ENCODE measurements around the gene POMC.
"Not testable (repeated sequence)": the region's sequence is repeated elsewhere in the genome, so short reads cannot be mapped to it uniquely, and the experiment has no call there.

POMC gene

DNA sequence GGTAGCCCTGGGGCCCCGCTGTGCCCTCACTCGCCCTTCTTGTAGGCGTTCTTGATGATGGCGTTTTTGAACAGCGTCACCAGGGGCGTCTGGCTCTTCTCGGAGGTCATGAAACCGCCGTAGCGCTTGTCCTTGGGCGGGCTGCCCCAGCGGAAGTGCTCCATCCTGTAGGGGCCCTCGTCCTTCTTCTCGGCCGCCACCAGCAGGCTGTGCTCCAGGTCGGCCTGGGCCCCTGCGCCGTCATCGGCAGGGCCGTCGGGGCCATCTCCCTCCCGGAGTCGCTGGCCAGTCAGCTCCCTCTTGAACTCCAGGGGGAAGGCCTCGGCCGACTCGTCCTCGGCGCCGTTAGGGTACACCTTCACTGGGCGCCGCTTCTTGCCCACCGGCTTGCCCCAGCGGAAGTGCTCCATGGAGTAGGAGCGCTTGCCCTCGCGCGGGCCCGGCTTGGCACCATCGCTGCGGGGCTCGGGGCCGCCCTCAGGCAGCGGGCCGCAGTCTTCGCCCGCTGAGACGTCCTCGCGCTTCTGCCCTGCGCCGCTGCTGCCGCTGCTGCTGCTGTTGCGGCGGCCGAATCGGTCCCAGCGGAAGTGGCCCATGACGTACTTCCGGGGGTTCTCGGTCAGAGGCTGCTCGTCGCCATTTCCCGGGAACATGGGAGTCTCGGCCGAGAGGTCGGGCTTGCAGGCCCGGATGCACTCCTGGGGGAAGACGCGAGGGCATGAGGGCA, 7.2 kb downstream of the POMC start:
- Histone ChIP-seq H3K36me3 (ENCODE audit: control insufficient read depth in 2 of 2, insufficient read depth in 2 of 2, low read length in 2 of 2) (no peaks in the 10 kb centered on the region), H3K9ac (ENCODE audit: low read depth in 1 of 2, low read length in 2 of 2) (no peak overlapping the region), H3K4me3 (ENCODE audit: low read length in 2 of 2) (peak overlapping the region; percentile 4 to 22), H3K9me3 (ENCODE audit: control insufficient read depth in 2 of 2, low read length in 2 of 2) (no peaks in the 10 kb centered on the region), H3K4me1 (ENCODE audit: control insufficient read depth in 2 of 2, insufficient read depth in 2 of 2, low read length in 2 of 2) (no peaks in the 10 kb centered on the region), H3K27me3 (ENCODE audit: control insufficient read depth in 2 of 2, insufficient read depth in 2 of 2, low read length in 2 of 2) (peaks cover 0 to 2% of the 10 kb centered on the region in 2 donors), H3K27ac (ENCODE audit: low read depth in 2 of 2, low read length in 2 of 2) (peak overlapping the region; percentile 14 to 32)

DNA sequence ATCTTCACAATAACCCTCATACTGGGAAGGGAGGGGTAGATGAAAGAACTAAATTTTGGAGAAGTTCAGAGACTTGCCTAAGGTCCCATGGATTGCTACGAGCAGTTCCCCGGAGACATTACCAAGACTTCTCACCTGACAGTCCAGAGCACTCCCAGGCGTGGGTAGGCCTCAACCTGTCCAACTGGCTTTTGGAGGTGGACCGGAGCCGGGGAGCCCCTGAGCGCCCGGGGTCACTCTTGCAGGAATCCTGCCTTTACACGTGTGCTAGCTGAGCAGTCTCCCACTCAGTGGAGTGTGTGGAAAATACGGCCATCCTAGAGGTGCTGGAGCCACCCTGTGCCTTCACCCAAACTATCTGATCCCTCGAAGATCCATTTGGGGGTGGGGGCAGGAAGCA, 8.0 kb downstream of the POMC start:
- Histone ChIP-seq H3K27me3 (ENCODE audit: control insufficient read depth in 2 of 2, insufficient read depth in 2 of 2, low read length in 2 of 2) (peaks cover 0 to 2% of the 10 kb centered on the region in 2 donors), H3K27ac (ENCODE audit: low read depth in 2 of 2, low read length in 2 of 2) (no peak overlapping the region), H3K36me3 (ENCODE audit: control insufficient read depth in 2 of 2, insufficient read depth in 2 of 2, low read length in 2 of 2) (no peaks in the 10 kb centered on the region), H3K4me3 (ENCODE audit: low read length in 2 of 2) (no peak overlapping the region), H3K9me3 (ENCODE audit: control insufficient read depth in 2 of 2, low read length in 2 of 2) (no peaks in the 10 kb centered on the region), H3K9ac (ENCODE audit: low read depth in 1 of 2, low read length in 2 of 2) (no peak overlapping the region), H3K4me1 (ENCODE audit: control insufficient read depth in 2 of 2, insufficient read depth in 2 of 2, low read length in 2 of 2) (no peaks in the 10 kb centered on the region)

DNA sequence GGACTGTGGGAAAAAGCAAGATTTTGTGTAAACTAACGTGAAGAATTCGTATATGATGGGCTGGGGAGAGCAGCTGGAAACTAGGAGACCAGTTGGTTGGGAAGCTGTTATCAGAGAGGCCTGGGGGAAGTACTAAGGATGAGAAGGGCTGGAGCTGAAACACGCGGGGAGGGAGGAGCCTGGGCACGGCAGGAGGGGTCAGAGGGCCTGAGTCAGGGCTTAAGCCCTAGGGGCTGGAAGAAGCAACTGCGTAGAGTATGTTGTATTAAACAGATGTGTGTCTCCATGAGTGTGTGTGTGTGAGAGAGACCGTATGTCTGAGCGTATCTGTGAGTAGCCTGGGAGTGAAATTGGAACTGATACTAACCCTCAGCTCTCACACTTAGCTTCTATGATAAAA, 8.4 kb downstream of the POMC start:
- Histone ChIP-seq H3K27me3 (ENCODE audit: control insufficient read depth in 2 of 2, insufficient read depth in 2 of 2, low read length in 2 of 2) (peaks cover 0 to 2% of the 10 kb centered on the region in 2 donors), H3K9me3 (ENCODE audit: control insufficient read depth in 2 of 2, low read length in 2 of 2) (no peaks in the 10 kb centered on the region), H3K27ac (ENCODE audit: low read depth in 2 of 2, low read length in 2 of 2) (no peak overlapping the region), H3K36me3 (ENCODE audit: control insufficient read depth in 2 of 2, insufficient read depth in 2 of 2, low read length in 2 of 2) (no peaks in the 10 kb centered on the region), H3K4me1 (ENCODE audit: control insufficient read depth in 2 of 2, insufficient read depth in 2 of 2, low read length in 2 of 2) (no peaks in the 10 kb centered on the region), H3K9ac (ENCODE audit: low read depth in 1 of 2, low read length in 2 of 2) (no peak overlapping the region), H3K4me3 (ENCODE audit: low read length in 2 of 2) (no peak overlapping the region)

DNA sequence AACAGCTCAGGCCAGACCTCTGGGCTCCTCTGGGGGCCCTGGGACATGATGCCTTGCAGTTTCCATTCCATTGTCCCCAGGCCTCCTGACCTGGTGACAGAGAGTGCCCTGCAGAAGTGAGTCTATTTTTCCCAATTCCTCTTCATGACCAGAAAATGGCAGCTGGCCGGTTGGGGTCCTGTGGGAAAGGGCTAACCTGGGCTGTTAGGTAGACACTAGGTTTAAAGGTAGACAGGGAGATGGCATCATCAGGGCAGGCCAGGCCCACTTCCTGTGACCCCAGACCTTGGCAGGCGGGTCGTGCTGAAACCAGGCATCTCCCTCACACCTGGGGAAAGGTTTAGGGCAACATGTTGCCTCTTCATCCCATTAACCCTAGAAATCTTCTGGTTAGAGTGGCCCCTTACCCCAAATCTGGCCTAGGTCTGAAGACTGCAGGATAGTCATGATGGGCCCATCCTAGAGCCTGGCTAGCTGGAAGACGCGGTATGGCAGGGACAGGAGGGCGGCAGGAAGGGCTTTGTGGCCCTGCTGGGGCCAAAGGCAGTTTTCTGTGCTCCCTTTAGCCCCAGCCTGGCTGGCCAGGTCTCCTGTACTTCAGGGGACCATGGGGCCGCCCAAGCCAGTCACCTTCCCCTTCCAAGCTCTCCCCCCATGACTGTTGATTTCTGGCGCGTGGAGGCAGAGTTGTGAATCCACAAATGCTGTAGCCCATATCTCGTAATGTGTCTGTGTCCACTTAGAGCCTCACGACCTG, 10.1 kb downstream of the POMC start:
- no peak overlapping the region for H3K4me3 ChIP-seq (ENCODE audit: low read length in 2 of 2)
- H3K27ac ChIP-seq (ENCODE audit: low read depth in 2 of 2, low read length in 2 of 2) = no peak overlapping the region
- H3K4me1 ChIP-seq (ENCODE audit: control insufficient read depth in 2 of 2, insufficient read depth in 2 of 2, low read length in 2 of 2) = no peaks in the 10 kb centered on the region
- no peaks in the 10 kb centered on the region for H3K27me3 ChIP-seq (ENCODE audit: control insufficient read depth in 2 of 2, insufficient read depth in 2 of 2, low read length in 2 of 2)
- no peaks in the 10 kb centered on the region for H3K36me3 ChIP-seq (ENCODE audit: control insufficient read depth in 2 of 2, insufficient read depth in 2 of 2, low read length in 2 of 2)
- H3K9me3 ChIP-seq (ENCODE audit: control insufficient read depth in 2 of 2, low read length in 2 of 2) = no peaks in the 10 kb centered on the region
- H3K9ac ChIP-seq (ENCODE audit: low read depth in 1 of 2, low read length in 2 of 2) = no peak overlapping the region

DNA sequence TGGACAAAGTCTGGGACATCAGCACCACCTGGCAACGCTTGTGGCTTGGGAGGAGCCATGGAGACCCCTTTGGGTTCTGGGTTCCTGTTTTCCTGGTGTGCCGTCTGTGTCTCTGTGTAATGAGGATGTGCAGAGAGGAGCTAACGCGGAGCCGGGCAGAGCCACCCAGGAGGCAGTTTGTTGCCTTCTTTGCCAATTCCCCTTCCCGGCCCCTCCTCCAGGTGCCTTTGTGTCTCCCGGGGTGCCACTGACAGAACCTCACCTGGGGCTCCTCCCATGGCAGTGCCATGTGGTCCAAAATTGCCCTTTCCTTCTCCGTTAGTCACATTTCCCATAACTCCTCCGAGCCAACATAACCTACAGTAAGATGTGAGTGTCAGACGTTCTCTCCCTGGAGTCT, 13.0 kb downstream of the POMC start:
- Histone ChIP-seq H3K4me3 (ENCODE audit: low read length in 2 of 2) (no peak overlapping the region), H3K27ac (ENCODE audit: low read depth in 2 of 2, low read length in 2 of 2) (no peak overlapping the region), H3K4me1 (ENCODE audit: control insufficient read depth in 2 of 2, insufficient read depth in 2 of 2, low read length in 2 of 2) (no peaks in the 10 kb centered on the region), H3K36me3 (ENCODE audit: control insufficient read depth in 2 of 2, insufficient read depth in 2 of 2, low read length in 2 of 2) (no peaks in the 10 kb centered on the region), H3K9ac (ENCODE audit: low read depth in 1 of 2, low read length in 2 of 2) (no peak overlapping the region), H3K9me3 (ENCODE audit: control insufficient read depth in 2 of 2, low read length in 2 of 2) (no peaks in the 10 kb centered on the region), H3K27me3 (ENCODE audit: control insufficient read depth in 2 of 2, insufficient read depth in 2 of 2, low read length in 2 of 2) (no peaks in the 10 kb centered on the region)

DNA sequence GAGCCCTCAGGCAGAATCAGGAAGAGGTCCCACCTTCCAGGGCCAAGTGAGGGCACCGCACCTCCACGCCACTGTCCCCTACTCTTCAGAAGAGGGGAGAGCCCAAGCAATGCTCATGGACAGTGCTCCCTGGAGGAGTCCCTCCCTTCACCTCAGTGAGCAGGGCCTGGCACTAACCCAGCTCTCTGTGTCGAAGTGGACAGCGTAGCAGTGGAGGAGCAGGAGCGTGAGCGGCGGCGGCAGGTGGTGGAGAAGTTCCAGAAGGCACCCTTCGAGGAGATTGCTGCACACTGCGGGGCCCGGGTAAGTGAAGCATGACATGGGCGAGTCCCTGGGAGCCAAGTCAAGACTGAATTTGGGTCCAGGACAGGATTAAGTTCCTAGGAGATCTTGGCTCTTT, 16.7 kb downstream of the POMC start:
- Histone ChIP-seq H3K4me3 (ENCODE audit: low read length in 2 of 2) (no peak overlapping the region), H3K36me3 (ENCODE audit: control insufficient read depth in 2 of 2, insufficient read depth in 2 of 2, low read length in 2 of 2) (no peaks in the 10 kb centered on the region), H3K9me3 (ENCODE audit: control insufficient read depth in 2 of 2, low read length in 2 of 2) (no peaks in the 10 kb centered on the region), H3K27me3 (ENCODE audit: control insufficient read depth in 2 of 2, insufficient read depth in 2 of 2, low read length in 2 of 2) (no peaks in the 10 kb centered on the region), H3K4me1 (ENCODE audit: control insufficient read depth in 2 of 2, insufficient read depth in 2 of 2, low read length in 2 of 2) (no peaks in the 10 kb centered on the region), H3K9ac (ENCODE audit: low read depth in 1 of 2, low read length in 2 of 2) (no peak overlapping the region), H3K27ac (ENCODE audit: low read depth in 2 of 2, low read length in 2 of 2) (no peak overlapping the region)

DNA sequence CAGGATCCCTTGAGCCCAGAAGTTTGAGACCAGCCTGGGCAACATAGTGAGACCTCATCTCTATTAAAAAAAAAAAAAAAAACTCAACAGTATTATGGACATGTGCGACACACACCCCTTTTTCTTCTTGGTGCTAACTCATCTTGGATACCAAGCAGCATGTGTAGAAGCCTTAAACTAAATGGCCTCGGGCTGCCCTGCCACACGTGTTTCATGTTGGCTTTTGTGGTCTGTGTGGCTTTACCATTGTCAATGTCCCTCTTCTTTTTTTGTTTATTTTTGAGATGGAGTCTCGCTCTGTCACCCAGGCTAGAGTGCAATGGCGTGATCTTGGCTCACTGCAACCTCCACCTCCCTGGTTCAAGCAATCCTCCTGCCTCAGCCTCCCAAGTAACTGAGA, 17.4 kb downstream of the POMC start:
- H3K9me3 ChIP-seq (ENCODE audit: control insufficient read depth in 2 of 2, low read length in 2 of 2); H3K4me3 ChIP-seq (ENCODE audit: low read length in 2 of 2); H3K4me1 ChIP-seq (ENCODE audit: control insufficient read depth in 2 of 2, insufficient read depth in 2 of 2, low read length in 2 of 2); H3K27ac ChIP-seq (ENCODE audit: low read depth in 2 of 2, low read length in 2 of 2); H3K36me3 ChIP-seq (ENCODE audit: control insufficient read depth in 2 of 2, insufficient read depth in 2 of 2, low read length in 2 of 2); H3K27me3 ChIP-seq (ENCODE audit: control insufficient read depth in 2 of 2, insufficient read depth in 2 of 2, low read length in 2 of 2); H3K9ac ChIP-seq (ENCODE audit: low read depth in 1 of 2, low read length in 2 of 2): not testable (repeated sequence)

DNA sequence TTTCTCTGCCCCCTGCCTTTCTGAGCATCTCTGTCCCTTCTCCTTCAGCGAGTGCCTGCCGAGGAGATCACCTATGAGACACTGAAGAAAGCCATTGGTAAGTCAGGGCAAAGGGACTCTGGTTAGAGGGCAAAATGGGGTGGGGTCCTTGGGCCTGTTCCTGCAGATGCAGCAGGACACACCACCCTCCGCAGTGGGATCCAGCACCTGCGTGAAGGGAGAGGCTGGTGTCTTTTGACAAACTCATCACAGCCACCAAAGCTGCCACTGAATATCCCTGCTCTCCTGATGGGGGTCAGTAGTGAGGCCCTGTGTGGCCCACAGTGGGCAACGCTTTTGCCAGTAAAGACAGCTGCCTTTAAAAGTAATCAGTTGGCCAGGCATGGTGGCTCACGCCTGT, 18.7 kb downstream of the POMC start:
- Histone ChIP-seq H3K9me3 (ENCODE audit: control insufficient read depth in 2 of 2, low read length in 2 of 2) (no peaks in the 10 kb centered on the region), H3K4me3 (ENCODE audit: low read length in 2 of 2) (no peak overlapping the region), H3K4me1 (ENCODE audit: control insufficient read depth in 2 of 2, insufficient read depth in 2 of 2, low read length in 2 of 2) (no peaks in the 10 kb centered on the region), H3K27ac (ENCODE audit: low read depth in 2 of 2, low read length in 2 of 2) (no peak overlapping the region), H3K9ac (ENCODE audit: low read depth in 1 of 2, low read length in 2 of 2) (no peak overlapping the region), H3K36me3 (ENCODE audit: control insufficient read depth in 2 of 2, insufficient read depth in 2 of 2, low read length in 2 of 2) (peaks cover 0 to 3% of the 10 kb centered on the region in 2 donors), H3K27me3 (ENCODE audit: control insufficient read depth in 2 of 2, insufficient read depth in 2 of 2, low read length in 2 of 2) (no peaks in the 10 kb centered on the region)

DNA sequence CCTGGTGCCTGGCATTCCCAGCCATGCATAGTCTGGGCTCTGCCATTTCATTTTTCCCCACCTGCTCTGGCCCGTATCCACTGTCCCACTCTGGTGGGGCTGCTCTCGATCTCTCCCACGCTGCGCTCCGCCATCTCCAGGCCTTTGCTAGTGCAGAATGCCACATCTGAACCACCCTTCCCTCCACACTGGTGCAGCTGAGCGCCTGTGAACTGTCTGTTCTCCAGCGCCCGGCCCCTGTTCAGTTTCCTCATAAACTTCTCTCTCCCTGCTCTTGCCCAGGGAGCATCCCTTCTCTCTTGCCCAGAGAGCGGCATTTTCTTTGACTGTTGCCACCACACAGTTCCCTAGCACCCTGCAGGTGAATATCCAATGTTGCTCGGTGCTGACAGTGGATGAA, 21.5 kb downstream of the POMC start:
- no peak overlapping the region for H3K9ac ChIP-seq (ENCODE audit: low read depth in 1 of 2, low read length in 2 of 2)
- H3K4me1 ChIP-seq (ENCODE audit: control insufficient read depth in 2 of 2, insufficient read depth in 2 of 2, low read length in 2 of 2) = no peaks in the 10 kb centered on the region
- no peak overlapping the region for H3K27ac ChIP-seq (ENCODE audit: low read depth in 2 of 2, low read length in 2 of 2)
- no peaks in the 10 kb centered on the region for H3K9me3 ChIP-seq (ENCODE audit: control insufficient read depth in 2 of 2, low read length in 2 of 2)
- H3K27me3 ChIP-seq (ENCODE audit: control insufficient read depth in 2 of 2, insufficient read depth in 2 of 2, low read length in 2 of 2) = no peaks in the 10 kb centered on the region
- H3K4me3 ChIP-seq (ENCODE audit: low read length in 2 of 2) = no peak overlapping the region
- peaks cover 0 to 3% of the 10 kb centered on the region in 2 donors for H3K36me3 ChIP-seq (ENCODE audit: control insufficient read depth in 2 of 2, insufficient read depth in 2 of 2, low read length in 2 of 2)

DNA sequence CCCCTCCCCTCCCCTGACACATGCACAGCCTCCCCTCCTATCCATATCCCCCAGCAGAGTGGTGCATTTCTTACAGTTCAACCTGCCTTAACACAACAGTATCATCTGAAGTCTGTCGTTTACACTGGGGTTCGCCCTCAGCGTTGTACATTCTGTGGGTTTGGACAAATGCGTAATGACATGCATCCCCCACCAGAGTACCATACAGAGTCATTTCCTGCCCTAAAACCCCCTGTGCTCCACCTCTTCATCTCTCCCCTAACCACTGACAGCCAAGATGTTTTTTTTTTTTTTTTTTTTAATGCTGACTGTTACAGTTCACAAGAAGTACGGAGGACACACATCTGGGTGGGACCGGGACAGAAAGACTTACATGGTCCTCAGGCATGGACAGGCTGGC, 22.6 kb downstream of the POMC start:
- no peak overlapping the region for H3K4me3 ChIP-seq (ENCODE audit: low read length in 2 of 2)
- H3K9ac ChIP-seq (ENCODE audit: low read depth in 1 of 2, low read length in 2 of 2) = no peak overlapping the region
- peaks cover 0 to 3% of the 10 kb centered on the region in 2 donors for H3K36me3 ChIP-seq (ENCODE audit: control insufficient read depth in 2 of 2, insufficient read depth in 2 of 2, low read length in 2 of 2)
- no peaks in the 10 kb centered on the region for H3K9me3 ChIP-seq (ENCODE audit: control insufficient read depth in 2 of 2, low read length in 2 of 2)
- H3K4me1 ChIP-seq (ENCODE audit: control insufficient read depth in 2 of 2, insufficient read depth in 2 of 2, low read length in 2 of 2) = no peaks in the 10 kb centered on the region
- H3K27me3 ChIP-seq (ENCODE audit: control insufficient read depth in 2 of 2, insufficient read depth in 2 of 2, low read length in 2 of 2) = no peaks in the 10 kb centered on the region
- no peak overlapping the region for H3K27ac ChIP-seq (ENCODE audit: low read depth in 2 of 2, low read length in 2 of 2)
